IPS DF 19.7 (cell line): ENCODE results near the gene MRGPRD.
A peak's percentile ranks its signal among the peaks of the same experiment; 100 is the strongest.

ENCODE experiments used
- DNase-seq: peaks from one replicate; pipeline ENCODE4 v3.0.0-alpha.2; 2013; ENCODE audit warnings: low read depth, low spot score

MRGPRD gene

GRCh38 chr11:68968306-68969250 is 12.2 kb downstream of the MRGPRD start:
- DNase-seq, result no peak

GRCh38 chr11:68966894-68967780 is 13.6 kb downstream of the MRGPRD start:
- DNase-seq, result no peak

- DNase-seq, result no peak
Measured at GRCh38 chr11:68965901-68966853, 14.6 kb downstream of the MRGPRD start.

GRCh38 chr11:68963779-68964178 is 17.0 kb downstream of the MRGPRD start:
- no peak for DNase-seq

GRCh38 chr11:68962527-68963250 is 18.1 kb downstream of the MRGPRD start:
- no peak for DNase-seq

- DNase-seq, result no peak
Measured at GRCh38 chr11:68961245-68961644, 19.5 kb downstream of the MRGPRD start.

GRCh38 chr11:68960294-68961071 is 20.3 kb downstream of the MRGPRD start:
- no peak for DNase-seq

GRCh38 chr11:68959465-68960293 is 21.1 kb downstream of the MRGPRD start:
- DNase-seq, result no peak

- no peak for DNase-seq
Measured at GRCh38 chr11:68958211-68958610, 22.6 kb downstream of the MRGPRD start.

GRCh38 chr11:68956547-68957254 is 24.1 kb downstream of the MRGPRD start:
- no peak for DNase-seq

- no peak for DNase-seq
Measured at GRCh38 chr11:68956142-68956541, 24.6 kb downstream of the MRGPRD start.

- DNase-seq, result no peak
Measured at GRCh38 chr11:68955607-68955958, 25.2 kb downstream of the MRGPRD start.

- DNase-seq, result no peak
Measured at GRCh38 chr11:68954836-68955606, 25.8 kb downstream of the MRGPRD start.

- no peak for DNase-seq
Measured at GRCh38 chr11:68950762-68951161, 30.0 kb downstream of the MRGPRD start.

GRCh38 chr11:68950270-68950669 is 30.5 kb downstream of the MRGPRD start:
- peak; percentile 38 for DNase-seq

- DNase-seq, result no peak
Measured at GRCh38 chr11:68948935-68949334, 31.9 kb downstream of the MRGPRD start.

GRCh38 chr11:68948496-68948895 is 32.3 kb downstream of the MRGPRD start:
- no peak for DNase-seq

- no peak for DNase-seq
Measured at GRCh38 chr11:68947151-68947550, 33.6 kb downstream of the MRGPRD start.
